ENCODE measurements around the gene LYZL4.

DNA sequence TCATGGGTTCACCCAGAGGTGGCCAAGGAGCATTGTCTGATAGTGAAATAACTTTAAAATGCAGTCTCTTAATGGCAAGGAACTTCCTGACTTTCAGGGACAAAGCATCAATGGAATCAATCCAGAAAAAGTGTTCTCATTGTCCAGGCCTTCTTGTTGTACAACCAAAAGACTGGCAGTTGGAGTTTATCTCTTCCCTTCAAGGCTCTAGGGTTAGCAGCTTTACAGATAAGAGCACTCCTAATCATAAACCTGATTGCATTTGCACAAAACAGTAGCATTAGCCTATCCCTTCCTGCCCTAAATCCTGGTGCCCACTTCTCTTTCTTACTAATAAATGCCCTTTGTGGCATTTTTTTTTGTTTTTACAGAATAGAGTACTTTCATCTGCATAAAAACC lies 48.7 kb upstream of the LYZL4 start:
- TF ChIP-seq EP300 (IDR thresholded peaks at IDR 0.05) = no peak
- TF ChIP-seq, protein P1, sequence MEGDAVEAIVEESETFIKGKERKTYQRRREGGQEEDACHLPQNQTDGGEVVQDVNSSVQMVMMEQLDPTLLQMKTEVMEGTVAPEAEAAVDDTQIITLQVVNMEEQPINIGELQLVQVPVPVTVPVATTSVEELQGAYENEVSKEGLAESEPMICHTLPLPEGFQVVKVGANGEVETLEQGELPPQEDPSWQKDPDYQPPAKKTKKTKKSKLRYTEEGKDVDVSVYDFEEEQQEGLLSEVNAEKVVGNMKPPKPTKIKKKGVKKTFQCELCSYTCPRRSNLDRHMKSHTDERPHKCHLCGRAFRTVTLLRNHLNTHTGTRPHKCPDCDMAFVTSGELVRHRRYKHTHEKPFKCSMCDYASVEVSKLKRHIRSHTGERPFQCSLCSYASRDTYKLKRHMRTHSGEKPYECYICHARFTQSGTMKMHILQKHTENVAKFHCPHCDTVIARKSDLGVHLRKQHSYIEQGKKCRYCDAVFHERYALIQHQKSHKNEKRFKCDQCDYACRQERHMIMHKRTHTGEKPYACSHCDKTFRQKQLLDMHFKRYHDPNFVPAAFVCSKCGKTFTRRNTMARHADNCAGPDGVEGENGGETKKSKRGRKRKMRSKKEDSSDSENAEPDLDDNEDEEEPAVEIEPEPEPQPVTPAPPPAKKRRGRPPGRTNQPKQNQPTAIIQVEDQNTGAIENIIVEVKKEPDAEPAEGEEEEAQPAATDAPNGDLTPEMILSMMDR (IDR thresholded peaks at IDR 0.05) = no peak

Measured in tibial nerve (tissue), 4 donors.